Hematopoietic multipotent progenitor cell treated with erythropoietin and hydrocortisone succinate and interleukin-3 and kit ligand, for 8 days (in vitro differentiated cells): ENCODE results near the gene TSFM.

Experiments
- DNase-seq: peaks from one replicate; pipeline ENCODE4 v3.0.0-alpha.2; 2015

The TSFM gene

DNA sequence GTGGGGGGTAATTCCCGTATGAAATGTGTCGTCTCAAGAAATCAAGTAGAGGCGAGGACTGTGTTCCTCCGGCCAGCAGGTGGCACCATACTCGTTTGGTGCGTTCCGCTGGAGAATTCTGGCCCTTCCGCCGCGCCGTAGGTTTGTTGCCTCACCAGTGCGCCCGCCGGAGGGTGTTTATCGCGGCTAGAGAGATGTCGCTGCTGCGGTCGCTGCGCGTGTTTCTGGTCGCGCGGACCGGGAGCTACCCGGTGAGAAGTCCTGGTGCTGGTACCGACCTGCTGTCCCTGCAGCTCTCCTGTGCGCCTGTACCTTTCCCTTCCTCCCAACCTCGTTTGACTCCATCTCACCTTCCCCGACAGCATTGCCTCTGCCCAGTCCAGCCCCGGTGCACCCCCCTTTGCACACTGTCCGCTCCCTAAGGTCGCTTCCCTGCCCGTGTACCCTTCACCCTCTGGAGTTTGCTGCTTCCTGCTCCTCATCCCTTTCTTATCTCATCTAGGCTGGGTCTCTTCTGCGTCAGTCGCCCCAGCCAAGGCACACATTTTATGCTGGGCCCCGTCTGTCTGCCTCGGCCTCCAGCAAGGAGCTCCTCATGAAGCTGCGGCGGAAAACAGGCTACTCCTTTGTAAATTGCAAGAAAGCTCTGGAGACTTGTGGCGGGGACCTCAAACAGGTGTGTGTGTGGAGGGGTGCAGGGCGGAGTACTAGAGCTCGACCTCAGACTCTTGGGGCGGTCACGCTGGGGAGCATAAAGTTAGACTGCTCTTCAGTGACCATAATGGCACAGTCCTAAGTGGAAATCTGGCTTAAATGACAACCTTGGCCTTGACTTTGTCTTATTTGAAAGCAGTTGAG, at the start of gene TSFM:
Gene TSFM (plus strand): TSS at position 180 of the 858 bp plus-strand sequence. CDS start 15 bp downstream, at position 195.
- DNase-seq, result peak; percentile 96

DNA sequence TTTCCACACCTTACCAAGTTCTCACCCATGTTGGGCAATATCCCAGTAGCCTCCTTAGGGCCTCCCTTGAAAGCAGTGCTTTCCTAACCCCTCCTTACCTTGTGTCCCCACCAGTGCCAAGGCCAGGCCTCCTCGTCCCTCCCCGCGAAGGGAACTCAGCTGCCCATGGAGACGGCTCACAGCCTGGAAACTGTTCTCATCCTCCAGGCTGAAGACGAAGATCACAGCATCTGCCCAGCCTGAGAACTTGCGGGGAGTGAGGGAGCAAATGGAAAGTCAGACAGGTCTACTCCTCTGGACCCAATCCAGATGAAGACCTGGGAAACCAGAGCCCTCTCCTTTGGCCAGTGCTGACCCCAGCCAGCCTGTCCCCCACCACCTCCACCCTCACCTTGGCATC, 48.7 kb upstream of the TSFM start:
- no peak for DNase-seq

DNA sequence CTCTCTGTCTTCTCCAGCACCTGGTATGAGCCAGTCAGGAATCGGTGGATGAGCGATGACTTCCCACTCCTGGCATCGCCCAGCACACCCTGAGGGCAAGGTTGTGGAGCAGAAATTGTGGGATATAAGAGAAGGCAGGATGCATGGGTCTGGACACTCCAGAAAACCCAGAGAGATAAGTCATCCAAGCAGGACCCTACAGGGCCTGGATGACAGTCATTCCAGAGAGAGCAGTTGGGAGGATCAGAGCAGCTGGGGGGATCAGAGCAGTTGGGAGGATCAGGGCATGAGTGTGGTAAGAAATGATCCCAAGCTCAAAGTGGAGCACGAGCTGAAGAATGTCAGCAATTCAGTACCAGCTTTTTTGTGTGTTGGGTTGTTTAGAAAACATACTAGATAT, 48.0 kb upstream of the TSFM start:
- no peak for DNase-seq

GRCh38 chr12:57735198-57735855, 47.3 kb upstream of the TSFM start:
- DNase-seq, result no peak

GRCh38 chr12:57735952-57736740, 46.4 kb upstream of the TSFM start:
- no peak for DNase-seq

DNA sequence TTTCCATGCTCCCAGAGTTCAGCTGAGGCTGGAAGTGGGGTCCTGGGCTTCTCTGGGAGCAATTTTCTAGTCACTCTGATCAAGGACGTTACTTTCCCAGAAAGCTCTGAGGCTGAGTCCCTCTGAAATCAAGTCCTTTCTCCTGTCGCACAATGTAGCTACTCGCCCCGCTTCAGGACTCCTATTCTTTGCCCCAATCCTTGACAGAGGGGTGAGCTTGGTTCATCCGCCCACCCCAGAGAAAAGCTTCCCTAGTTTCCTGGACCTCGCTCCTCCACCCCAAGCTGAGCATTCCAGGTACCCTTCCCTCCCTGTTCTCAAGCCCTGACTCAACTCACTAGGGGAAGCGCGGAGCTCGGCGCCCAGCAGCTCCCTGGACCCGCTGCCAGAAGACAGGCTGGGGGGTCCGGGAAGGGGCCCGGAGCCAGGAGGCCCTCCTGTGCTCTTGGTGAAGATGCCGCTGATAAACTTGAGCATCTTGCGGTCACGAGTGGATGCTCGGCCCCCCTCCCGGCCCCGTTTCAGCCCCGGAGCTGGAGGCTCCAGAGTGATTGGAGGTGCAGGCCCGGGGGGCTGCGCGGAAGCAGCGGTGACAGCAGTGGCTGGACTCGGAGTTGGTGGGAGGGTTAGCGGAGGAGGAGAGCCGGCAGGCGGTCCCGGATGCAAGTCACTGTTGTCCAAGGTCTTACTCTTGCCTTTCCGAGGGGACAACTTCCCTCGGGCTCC, 45.7 kb upstream of the TSFM start:
- no peak for DNase-seq

GRCh38 chr12:57737467-57738460, 44.8 kb upstream of the TSFM start:
- no peak for DNase-seq

DNA sequence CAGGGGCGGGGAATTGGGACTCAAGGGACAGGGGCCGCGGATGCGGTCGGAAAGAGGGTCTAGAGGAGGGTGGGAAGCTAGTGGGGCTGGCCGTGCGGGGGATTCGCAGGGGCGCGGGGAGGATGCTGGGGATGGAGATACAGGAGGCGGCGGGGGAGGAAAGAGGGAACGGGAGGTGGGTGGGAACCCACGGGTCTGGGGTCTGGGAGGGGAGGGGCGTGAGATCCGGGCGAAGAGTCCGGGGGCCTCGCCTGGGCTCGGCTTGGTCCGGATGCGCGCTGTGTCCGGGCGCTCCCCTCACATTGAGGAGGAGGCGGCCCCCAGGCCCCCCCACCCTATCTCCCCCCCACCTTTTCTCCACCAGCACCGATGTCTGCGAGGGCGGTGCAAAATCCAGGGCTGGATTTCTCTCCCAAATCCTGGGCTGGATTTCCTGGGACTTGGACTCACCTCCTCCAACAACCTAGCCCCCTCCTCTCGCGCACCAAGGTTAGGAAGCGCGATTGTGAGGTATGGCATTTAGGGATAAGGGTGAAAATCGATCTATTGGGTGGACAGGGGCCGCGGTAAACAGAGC, 43.8 kb upstream of the TSFM start, which contains the start of gene AGAP2:
Gene AGAP2 (minus strand): TSS at position 82 of the 577 bp plus-strand sequence. CDS start 496 bp downstream, outside the sequence.
- no peak for DNase-seq

- no peak for DNase-seq
Observed at GRCh38 chr12:57739387-57739786, 43.2 kb upstream of the TSFM start.

DNA sequence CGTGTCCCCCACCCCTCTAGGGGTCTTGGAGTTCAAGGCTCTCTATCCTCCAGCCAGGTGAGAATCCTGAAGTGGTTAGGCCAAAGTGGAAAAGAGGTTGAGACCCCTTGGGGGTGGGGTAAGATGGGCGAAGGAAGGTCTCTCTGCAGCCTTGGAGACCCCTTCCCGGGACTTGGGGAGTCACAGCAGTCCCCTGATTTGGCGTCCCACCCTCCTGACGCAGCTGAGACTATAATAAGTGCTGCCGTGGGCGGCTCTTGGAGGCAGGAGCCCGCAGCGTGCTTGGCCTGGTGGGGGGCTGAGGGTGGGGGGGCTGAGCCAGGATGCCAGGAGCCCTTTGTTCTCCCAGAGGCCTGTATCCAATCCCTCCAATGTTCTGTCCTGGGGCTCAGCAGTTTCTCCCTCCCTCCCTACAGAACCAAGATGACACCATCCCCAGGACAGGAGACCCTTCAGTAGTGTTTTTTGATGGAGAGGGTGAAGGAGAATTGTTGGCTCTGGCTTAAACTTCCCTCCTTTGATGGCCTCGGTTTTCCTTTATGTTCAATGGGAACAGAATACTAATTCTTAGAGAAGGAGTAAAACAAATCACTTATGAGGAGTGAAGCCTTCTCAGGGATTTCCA, 42.6 kb upstream of the TSFM start:
- DNase-seq, result no peak

DNA sequence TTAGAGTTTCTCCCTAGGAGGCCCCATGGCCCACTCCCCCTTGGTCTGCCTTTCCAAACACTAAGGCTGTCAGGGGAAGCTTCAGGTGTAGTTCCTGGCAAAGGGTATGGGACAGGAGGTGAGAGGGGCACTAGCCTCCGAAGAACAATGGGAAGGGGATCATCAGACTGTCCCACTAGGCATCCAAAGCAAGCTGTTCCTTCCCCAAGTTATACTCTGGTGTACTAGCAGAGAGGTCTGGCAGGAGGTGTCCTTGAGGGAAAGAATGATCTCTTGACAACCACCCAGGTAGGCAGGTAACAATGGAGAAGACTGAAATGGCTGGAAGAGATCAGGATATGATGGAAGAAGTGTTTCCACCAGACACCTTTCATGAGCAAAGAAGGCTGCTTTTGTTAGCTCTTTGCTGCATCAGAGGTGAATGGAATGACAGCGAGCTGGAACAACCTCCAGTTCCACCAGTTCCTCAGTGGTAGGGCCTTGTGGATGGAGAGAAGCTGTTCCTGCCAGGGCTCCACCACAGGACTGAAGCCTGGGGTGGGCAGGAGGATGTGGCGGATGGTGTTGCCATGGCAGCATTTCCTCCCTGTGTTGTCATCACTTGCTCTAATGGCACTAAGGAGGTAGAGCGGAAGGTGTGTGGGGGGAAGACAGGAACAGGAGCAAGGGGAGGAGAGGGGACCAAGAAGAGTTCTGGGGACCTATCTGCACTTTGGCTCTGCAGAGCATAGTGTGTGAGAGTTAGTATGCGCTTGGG, 41.8 kb upstream of the TSFM start:
- DNase-seq, result peak; percentile 37

DNA sequence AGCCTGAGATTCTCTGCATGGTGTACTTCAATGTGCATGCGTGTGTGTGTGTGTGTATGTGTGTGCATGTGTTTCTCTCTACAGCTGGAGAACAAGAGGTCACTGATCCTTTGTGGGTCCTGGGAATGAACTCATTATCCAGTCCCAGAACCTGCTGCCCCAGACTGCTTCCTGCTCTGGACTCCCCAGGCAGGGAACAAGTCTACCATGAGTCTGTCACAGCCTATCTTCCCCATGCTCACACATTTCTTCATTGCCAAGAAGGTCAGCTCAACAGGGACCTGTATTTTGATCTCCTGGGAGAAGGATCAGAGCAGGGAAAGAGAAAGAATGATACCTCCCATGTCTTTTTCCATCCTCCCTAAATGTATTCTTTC, 41.2 kb upstream of the TSFM start:
- DNase-seq, result no peak

DNA sequence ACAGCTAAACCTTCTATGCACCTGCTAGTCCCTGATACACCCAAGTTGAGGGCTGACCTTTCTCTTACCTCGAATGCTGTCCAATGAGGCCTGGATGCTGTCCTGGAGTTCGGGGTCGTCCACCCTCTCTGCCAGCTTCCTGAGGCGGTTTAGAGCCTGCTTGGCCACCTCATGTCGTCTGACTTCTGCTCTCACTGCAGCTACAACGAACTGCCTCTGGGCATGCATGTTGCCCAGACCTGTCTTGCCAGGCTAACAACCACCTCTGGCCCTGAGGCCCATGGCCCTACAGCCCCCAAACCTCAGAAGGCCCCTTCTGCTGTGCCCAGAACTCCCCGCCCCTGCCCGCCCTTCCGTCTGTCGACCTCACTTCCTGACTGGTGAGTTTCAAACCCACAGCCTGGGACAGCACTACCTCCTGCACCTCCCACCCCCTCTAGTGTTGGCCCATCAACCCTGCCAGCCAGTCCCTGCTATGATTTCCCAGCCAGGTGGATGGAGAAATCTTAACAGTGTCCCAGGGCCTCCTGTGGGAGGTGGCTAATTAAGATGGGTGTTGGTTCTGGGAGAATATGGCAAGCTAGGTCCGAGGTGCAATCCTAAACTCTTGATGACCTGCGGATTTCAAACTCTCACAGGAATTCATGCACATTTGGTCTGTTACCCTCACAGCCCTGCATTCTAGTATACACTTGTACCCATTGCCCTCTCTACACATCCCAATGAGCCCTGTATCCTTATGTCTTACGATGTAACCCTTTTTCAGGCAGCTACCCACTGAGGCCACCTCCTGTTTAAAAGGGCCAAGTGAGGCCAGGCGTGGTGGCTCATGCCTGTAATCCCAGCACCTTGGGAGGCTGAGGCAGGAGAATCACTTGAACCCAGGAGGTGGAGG, 40.5 kb upstream of the TSFM start:
- DNase-seq, result peak; percentile 71

GRCh38 chr12:57743769-57744168, 38.8 kb upstream of the TSFM start:
- DNase-seq, result no peak

GRCh38 chr12:57744194-57744776, 38.3 kb upstream of the TSFM start:
- no peak for DNase-seq

GRCh38 chr12:57744777-57745484, 37.7 kb upstream of the TSFM start, which contains the start of gene TSPAN31:
Gene TSPAN31 (plus strand): TSS chr12:57745039. CDS start chr12:57745155, 116 bp downstream.
- peak; percentile 99 for DNase-seq

- DNase-seq, result peak; percentile 26
Observed at GRCh38 chr12:57745485-57745881, 37.1 kb upstream of the TSFM start.
